Activated CD8-positive, alpha-beta T cell treated with anti-CD3 and anti-CD28 coated beads for 36 hours (primary cell): ENCODE measurements around the gene DNAJC6. TPM values are rescaled to one million over a fixed set of nuclear protein-coding genes. Genes with fewer than 3 reads are reported as not detected.
"Not testable (repeated sequence)": the region's sequence is repeated elsewhere in the genome, so short reads cannot be mapped to it uniquely, and the experiment has no call there.

Experiments
- ATAC-seq: fragments of 200-7000 bp; cut with Tn5 transposase; one replicate; pipeline ENCODE4 v1.10.0; 2021; ENCODE audit warnings: mild to moderate bottlenecking, moderate library complexity
- CTCF ChIA-PET: fragments of 350-600 bp; sonication (Branson Sonifier 250); formaldehyde crosslinking; loops from one replicate; lab custom pipeline; 2021; ENCODE audit warnings: antibody characterized with exemption; lab: Charles Lee
- POLR2A ChIA-PET: fragments of 350-600 bp; sonication (Branson Sonifier 250); formaldehyde crosslinking; loops from one replicate; lab custom pipeline; 2021; ENCODE audit warnings: antibody characterized with exemption; lab: Charles Lee
- DNase-seq: peaks from one replicate; pipeline ENCODE4 v3.0.0-alpha.2; 2020
- H3K27ac Mint-ChIP-seq: one replicate; pipeline ENCODE4 v1.8.0; 2021; ENCODE audit warnings: mild to moderate bottlenecking, mixed read lengths
- H3K27me3 Mint-ChIP-seq: one replicate; pipeline ENCODE4 v1.8.0; 2021; ENCODE audit warnings: mixed read lengths
- H3K36me3 Mint-ChIP-seq: one replicate; pipeline ENCODE4 v1.8.0; 2021; ENCODE audit warnings: low read depth, mixed read lengths
- H3K4me1 Mint-ChIP-seq: one replicate; pipeline ENCODE4 v1.8.0; 2021; ENCODE audit warnings: low read depth, mixed read lengths
- H3K4me3 Mint-ChIP-seq: one replicate; pipeline ENCODE4 v1.8.0; 2021; ENCODE audit warnings: mild to moderate bottlenecking, moderate library complexity, mixed read lengths
- H3K9me3 Mint-ChIP-seq: one replicate; pipeline ENCODE4 v1.8.0; 2021; ENCODE audit warnings: mixed read lengths
- intact Hi-C: fragments of 100-400 bp; cut with micrococcal nuclease; formaldehyde crosslinking; loops from one replicate; pipeline ENCODE4 v1.10.0; 2022
- total RNA-seq, 2 experiments: library from RNA; stranded (reverse); gene quantifications; one replicate each; pipeline ENCODE4 v1.2.3, GENCODE V29; 2021
- TF ChIP-seq, protein P1 (sequence below): fragments of 200-600 bp; IDR thresholded peaks from one replicate; pipeline ENCODE4 v1.8.0; 2022; ENCODE audit warnings: antibody characterized with exemption, mild to moderate bottlenecking

The DNAJC6 gene
- total RNA-seq, 2 experiments from 2014 or later = 2.1 to 2.2 TPM

DNA sequence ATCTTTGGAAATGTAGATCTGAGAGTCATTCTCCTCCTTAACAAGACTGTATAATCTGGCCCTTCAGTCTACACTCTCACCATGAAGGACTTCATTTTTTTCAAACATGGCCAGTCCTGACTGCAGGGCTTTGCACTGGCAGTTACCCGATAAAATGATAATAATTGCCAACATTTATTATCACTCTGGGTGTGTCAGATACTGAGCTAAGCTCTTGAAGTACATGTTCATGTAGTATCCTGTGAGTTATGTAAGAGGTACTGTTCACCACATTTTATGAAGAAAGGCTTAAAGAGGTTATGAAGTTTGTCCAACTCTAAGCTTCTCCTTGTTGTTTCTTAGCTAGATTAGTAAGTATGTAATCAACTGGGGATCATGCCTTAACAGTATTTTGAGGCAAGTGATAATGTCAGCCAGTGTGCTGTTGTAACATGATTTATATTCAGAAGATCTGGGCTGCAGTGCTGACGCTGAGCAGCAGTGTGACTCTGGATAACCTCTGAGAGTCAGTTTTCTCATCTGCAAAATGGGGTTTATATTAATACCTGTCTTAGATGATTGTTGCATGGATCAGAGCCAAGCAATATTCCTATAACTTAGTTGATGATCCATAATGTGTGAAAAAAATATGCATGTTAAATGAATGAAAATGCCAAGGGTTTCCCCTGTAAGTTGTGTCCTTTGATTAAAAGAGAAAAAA is 69.1 kb downstream of the DNAJC6 start:
- H3K27ac Mint-ChIP-seq = no peak overlapping the region

DNA sequence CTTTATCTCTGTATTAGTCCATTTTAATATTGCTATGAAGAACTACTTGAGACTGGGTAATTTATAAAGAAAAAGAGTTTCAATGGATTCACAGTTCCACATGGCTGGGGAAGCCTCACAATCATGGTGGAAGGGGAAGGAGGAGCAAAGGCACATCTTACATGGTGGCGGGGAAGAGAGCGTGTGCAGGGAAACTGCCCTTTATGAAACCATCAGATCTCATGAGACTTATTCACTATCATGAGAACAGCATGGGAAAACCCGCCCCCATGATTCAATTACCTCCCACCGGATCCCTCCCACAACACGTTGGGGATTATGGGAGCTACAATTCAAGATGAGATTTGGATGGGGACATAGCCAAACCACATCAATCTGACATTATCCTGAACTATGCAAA is 75.1 kb downstream of the DNAJC6 start:
- intact Hi-C loops, DNase-seq, H3K4me3 Mint-ChIP-seq, ATAC-seq, H3K4me1 Mint-ChIP-seq, H3K36me3 Mint-ChIP-seq, H3K27ac Mint-ChIP-seq, H3K9me3 Mint-ChIP-seq, POLR2A ChIA-PET, H3K27me3 Mint-ChIP-seq: not testable (repeated sequence)
- CTCF ChIA-PET = interaction anchor here (1.3 kb wide), 1 partner anchor 13 kb away, joined by 3 read pairs; no protein-coding TSS in a partner anchor

More for the DNA sequence above, 69.1 kb downstream of the DNAJC6 start:
- H3K4me3 Mint-ChIP-seq = no peak overlapping the region
- POLR2A ChIA-PET = interaction anchor here (1.3 kb wide), 1 partner anchor 26 kb away, joined by 3 read pairs; no protein-coding TSS in a partner anchor
- CTCF ChIA-PET = no interaction called here
- peaks cover 12% of the 10 kb centered on the region for H3K27me3 Mint-ChIP-seq
- H3K36me3 Mint-ChIP-seq = no peaks in the 10 kb centered on the region
- no peaks in the 10 kb centered on the region for H3K9me3 Mint-ChIP-seq
- DNase-seq = no peak
- TF ChIP-seq, protein P1, sequence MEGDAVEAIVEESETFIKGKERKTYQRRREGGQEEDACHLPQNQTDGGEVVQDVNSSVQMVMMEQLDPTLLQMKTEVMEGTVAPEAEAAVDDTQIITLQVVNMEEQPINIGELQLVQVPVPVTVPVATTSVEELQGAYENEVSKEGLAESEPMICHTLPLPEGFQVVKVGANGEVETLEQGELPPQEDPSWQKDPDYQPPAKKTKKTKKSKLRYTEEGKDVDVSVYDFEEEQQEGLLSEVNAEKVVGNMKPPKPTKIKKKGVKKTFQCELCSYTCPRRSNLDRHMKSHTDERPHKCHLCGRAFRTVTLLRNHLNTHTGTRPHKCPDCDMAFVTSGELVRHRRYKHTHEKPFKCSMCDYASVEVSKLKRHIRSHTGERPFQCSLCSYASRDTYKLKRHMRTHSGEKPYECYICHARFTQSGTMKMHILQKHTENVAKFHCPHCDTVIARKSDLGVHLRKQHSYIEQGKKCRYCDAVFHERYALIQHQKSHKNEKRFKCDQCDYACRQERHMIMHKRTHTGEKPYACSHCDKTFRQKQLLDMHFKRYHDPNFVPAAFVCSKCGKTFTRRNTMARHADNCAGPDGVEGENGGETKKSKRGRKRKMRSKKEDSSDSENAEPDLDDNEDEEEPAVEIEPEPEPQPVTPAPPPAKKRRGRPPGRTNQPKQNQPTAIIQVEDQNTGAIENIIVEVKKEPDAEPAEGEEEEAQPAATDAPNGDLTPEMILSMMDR = no peak
- no peak for ATAC-seq
- H3K4me1 Mint-ChIP-seq = no peaks in the 10 kb centered on the region
- intact Hi-C loops = no loop called here

DNA sequence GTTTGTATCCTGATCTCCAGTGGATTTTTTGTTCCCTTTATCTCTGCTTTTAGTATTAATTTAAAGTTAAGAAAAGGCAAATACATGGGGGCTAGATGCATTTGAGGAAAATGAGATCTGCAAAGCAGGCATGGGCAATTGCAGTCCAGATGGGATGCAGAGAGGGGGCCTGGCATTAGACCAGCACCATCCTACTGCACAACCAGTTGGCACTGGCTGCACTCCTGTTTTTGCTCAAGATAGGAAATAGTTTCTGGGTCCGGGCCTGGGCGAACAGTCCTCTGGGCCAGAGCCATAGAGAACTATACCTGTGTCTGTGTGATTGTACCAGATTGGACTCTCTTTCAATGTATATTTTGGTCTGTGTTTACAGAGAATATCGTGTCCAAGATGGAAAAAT is 77.1 kb downstream of the DNAJC6 start:
- ChIA-PET POLR2A (no interaction called here), CTCF (no interaction called here)
- DNase-seq = no peak
- H3K27ac Mint-ChIP-seq = no peak overlapping the region
- TF ChIP-seq, protein P1 = no peak
- ATAC-seq = no peak
- H3K27me3 Mint-ChIP-seq = peaks cover 3% of the 10 kb centered on the region
- peaks cover 11% of the 10 kb centered on the region for H3K4me1 Mint-ChIP-seq
- H3K4me3 Mint-ChIP-seq = no peak overlapping the region
- no peaks in the 10 kb centered on the region for H3K36me3 Mint-ChIP-seq
- intact Hi-C loops = no loop called here
- H3K9me3 Mint-ChIP-seq = no peaks in the 10 kb centered on the region

DNA sequence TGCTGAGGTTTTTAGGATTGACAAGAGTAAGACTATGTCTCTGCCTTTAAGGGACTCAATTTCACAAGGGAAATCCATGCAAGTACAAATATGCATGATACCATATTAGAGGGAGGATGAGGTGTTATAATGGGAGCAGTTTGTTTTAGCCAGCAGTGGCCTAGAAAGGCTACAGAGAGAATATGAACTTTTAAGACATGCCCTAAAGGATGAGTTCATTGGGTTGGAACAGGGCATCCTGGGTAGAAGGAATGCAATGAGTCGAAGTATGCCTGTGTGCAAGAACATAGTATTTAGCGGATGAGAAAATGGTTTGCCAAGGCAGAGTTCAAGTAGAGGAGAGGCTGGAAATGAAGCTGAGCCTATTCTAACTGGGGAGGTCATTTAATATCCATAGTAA is 78.5 kb downstream of the DNAJC6 start:
- H3K27me3 Mint-ChIP-seq = no peaks in the 10 kb centered on the region
- peaks cover 13% of the 10 kb centered on the region for H3K4me1 Mint-ChIP-seq
- TF ChIP-seq, protein P1 = no peak
- H3K4me3 Mint-ChIP-seq = no peak overlapping the region
- peaks cover 2% of the 10 kb centered on the region for H3K36me3 Mint-ChIP-seq
- ChIA-PET POLR2A (no interaction called here), CTCF (no interaction called here)
- H3K9me3 Mint-ChIP-seq = no peaks in the 10 kb centered on the region
- no peak overlapping the region for H3K27ac Mint-ChIP-seq
- no peak for ATAC-seq
- DNase-seq = no peak
- intact Hi-C loops = no loop called here

DNA sequence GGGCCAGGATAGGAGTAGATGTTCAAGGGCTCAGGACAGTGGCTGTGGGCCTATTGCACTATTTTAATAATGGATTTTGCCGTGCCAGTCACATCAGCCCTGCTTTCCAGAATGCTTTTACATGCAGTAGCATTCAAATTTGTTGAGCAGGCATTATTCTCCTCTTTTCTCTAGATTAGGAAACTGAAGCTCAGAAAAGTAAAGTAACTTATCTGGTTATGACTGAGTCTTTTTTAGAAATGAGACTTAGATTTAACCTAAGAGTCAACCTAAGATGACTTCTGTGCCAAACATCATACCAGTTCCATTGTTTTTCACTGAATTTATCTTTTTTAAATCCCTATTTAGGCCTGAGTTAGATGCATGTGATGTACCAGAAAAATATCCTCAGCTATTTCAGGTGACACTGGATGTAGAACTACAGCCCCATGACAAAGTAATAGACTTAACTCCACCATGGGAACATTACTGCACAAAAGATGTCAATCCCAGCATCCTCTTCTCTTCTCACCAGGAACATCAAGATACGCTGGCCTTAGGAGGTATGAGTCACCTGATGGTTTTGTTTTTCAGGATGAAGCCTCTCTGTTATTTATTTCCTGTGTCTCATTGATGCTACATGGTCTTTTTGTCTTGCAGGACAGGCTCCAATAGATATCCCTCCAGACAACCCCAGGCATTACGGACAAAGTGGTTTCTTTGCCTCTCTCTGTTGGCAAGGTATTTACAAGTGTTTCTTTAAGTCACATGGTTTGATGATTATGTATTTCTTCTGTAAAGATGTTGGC is 79.8 kb downstream of the DNAJC6 start:
- POLR2A ChIA-PET = no interaction called here
- H3K4me1 Mint-ChIP-seq = peaks cover 24% of the 10 kb centered on the region
- H3K4me3 Mint-ChIP-seq = no peak overlapping the region
- intact Hi-C loops = no loop called here
- CTCF ChIA-PET = no interaction called here
- DNase-seq = no peak
- H3K27ac Mint-ChIP-seq = no peak overlapping the region
- no peaks in the 10 kb centered on the region for H3K9me3 Mint-ChIP-seq
- no peak for ATAC-seq
- no peaks in the 10 kb centered on the region for H3K27me3 Mint-ChIP-seq
- peaks cover 2% of the 10 kb centered on the region for H3K36me3 Mint-ChIP-seq
- TF ChIP-seq, protein P1 = no peak
